HepG2 (cell line): ENCODE results near the gene PRSS48. TPM values are rescaled to one million over a fixed set of nuclear protein-coding genes. Genes with fewer than 3 reads are reported as not detected.

Experiments
- ATAC-seq: fragments of 200-7000 bp; cut with Tn5 transposase; 3 replicates; pipeline ENCODE4 v1.9.1; 2020; ENCODE audit warnings: mild to moderate bottlenecking, moderate library complexity
- BruUV-seq: library from RNA; stranded (reverse); fragments of 400-500 nt; replicated peaks from 2 replicates; lab custom pipeline; 2021; lab: Mats Ljungman, UMichigan
- CTCF ChIA-PET: fragments of 300-600 bp; formaldehyde crosslinking; extraction: SDS; loops from one replicate; lab custom pipeline; 2021; ENCODE audit warnings: low total read pairs, inconsistent platforms, low intra/inter-chr PET ratio; lab: Yijun Ruan, JAX
- POLR2A ChIA-PET: fragments of 350-600 bp; sonication (Branson Sonifier 250); formaldehyde crosslinking; loops from one replicate; lab custom pipeline; 2020; ENCODE audit warnings: antibody characterized with exemption, inconsistent platforms; lab: Yijun Ruan, JAX
- DNase-seq: peaks from one replicate; pipeline ENCODE4 v3.0.0-alpha.2; 2015; ENCODE audit warnings: low spot score
- FAIRE-seq: peaks from 3 replicates; lab custom pipeline; 2011; peaks lifted over from hg19 to GRCh38; lab: Jason Lieb, UNC
- H2AFZ ChIP-seq: one replicate; pipeline ENCODE4 v1.6.1; 2011; ENCODE audit warnings: low read length, inconsistent platforms
- H3K27ac ChIP-seq: fragments of 300-600 bp; 3 replicates; pipeline ENCODE4 v1.8.0; 2011; ENCODE audit warnings: mixed run types, mild to moderate bottlenecking, mixed read lengths, low read length, inconsistent platforms; ENCODE audit not compliant: insufficient read depth; ENCODE audit errors: extremely low read length
- H3K27me3 ChIP-seq, 2 experiments: fragments of 200-600 bp in 1 of 2; 2 replicates in 1 of 2; 3 replicates in 1 of 2; pipeline versions ENCODE4 v1.6.0 to v1.8.0; 2011; ENCODE audit warnings: low read length in 2 of 2, mild to moderate bottlenecking in 2 of 2, moderate library complexity in 2 of 2, inconsistent platforms in 1 of 2; ENCODE audit not compliant: insufficient read depth in 2 of 2, control insufficient read depth in 1 of 2
- H3K36me3 ChIP-seq, 2 experiments: fragments of 200-600 bp in 1 of 2; replicated peaks in 1 of 2; 2 replicates in 1 of 2; 3 replicates in 1 of 2; pipeline versions ENCODE4 v1.5.1 to v1.8.0; 2011; ENCODE audit warnings: low read length in 2 of 2, inconsistent platforms in 1 of 2; ENCODE audit not compliant: insufficient read depth in 2 of 2, control insufficient read depth in 1 of 2
- H3K4me1 ChIP-seq: 2 replicates; pipeline ENCODE4 v1.5.1; 2012; ENCODE audit warnings: low read length, inconsistent platforms; ENCODE audit not compliant: insufficient read depth
- H3K4me2 ChIP-seq: 2 replicates; pipeline ENCODE4 v1.6.0; 2011; ENCODE audit warnings: low read depth, low read length, inconsistent platforms
- H3K4me3 ChIP-seq, 3 experiments: fragments of 200-600 bp in 1 of 3; sonication (generic), shearing (Covaris generic) in 1 of 3; replicated peaks in 1 of 3; 2 replicates each; pipeline ENCODE4 v1.5.1; 2011 to 2016; ENCODE audit warnings: low read length in 3 of 3, inconsistent platforms in 2 of 3, low read depth in 2 of 3, mild to moderate bottlenecking in 2 of 3, control low read depth in 1 of 3, mixed read lengths in 1 of 3; ENCODE audit not compliant: insufficient read depth in 1 of 3
- H3K79me2 ChIP-seq: one replicate; pipeline ENCODE4 v1.6.1; 2011; ENCODE audit warnings: low read length, inconsistent platforms; ENCODE audit not compliant: insufficient read depth
- H3K9ac ChIP-seq: 2 replicates; pipeline ENCODE4 v1.6.0; 2011; ENCODE audit warnings: mild to moderate bottlenecking, low read depth, low read length, inconsistent platforms; ENCODE audit not compliant: insufficient read depth
- H3K9me3 ChIP-seq: 2 replicates; pipeline ENCODE4 v1.5.1; 2012; ENCODE audit warnings: mild to moderate bottlenecking, low read length
- H4K20me1 ChIP-seq: 2 replicates; pipeline ENCODE4 v1.6.0; 2011; ENCODE audit warnings: inconsistent platforms, mild to moderate bottlenecking, low read length, moderate library complexity; ENCODE audit not compliant: insufficient read depth
- CREB3 ChIP-seq: sonication (generic); formaldehyde crosslinking; IDR thresholded peaks from 2 replicates; pipeline ENCODE4 v1.5.0; 2020; ENCODE audit warnings: missing genetic modification reagents
- IKZF1 ChIP-seq: fragments of 450-650 bp; IDR thresholded peaks from 2 replicates; pipeline ENCODE4 v1.7.1; 2016
- MAFF ChIP-seq: IDR thresholded peaks from 2 replicates; pipeline ENCODE4 v1.6.1; 2011; ENCODE audit warnings: low read depth, low read length, improper control_type of control experiment
- MAFK ChIP-seq, 2 experiments: IDR thresholded peaks in 1 of 2; conservative IDR thresholded peaks in 1 of 2; 2 replicates each; pipeline ENCODE4 v1.6.1; 2011; ENCODE audit warnings: improper control_type of control experiment in 2 of 2, low read length in 2 of 2
- STAG1 ChIP-seq: sonication (generic); formaldehyde crosslinking; IDR thresholded peaks from 2 replicates; pipeline ENCODE4 v1.4.0; 2020; ENCODE audit warnings: missing genetic modification reagents
- ZNF407 ChIP-seq: sonication (generic); formaldehyde crosslinking; IDR thresholded peaks from one replicate; pipeline ENCODE4 v1.5.1; 2020; ENCODE audit warnings: mild to moderate bottlenecking, missing genetic modification reagents; ENCODE audit errors: not compliant biosample characterization
- ZNF468 ChIP-seq: sonication (generic); formaldehyde crosslinking; IDR thresholded peaks from 2 replicates; pipeline ENCODE4 v1.8.0; 2022; ENCODE audit warnings: mild to moderate bottlenecking, moderate library complexity, missing genetic modification reagents
- ZNF737 ChIP-seq: sonication (generic); formaldehyde crosslinking; IDR thresholded peaks from 2 replicates; pipeline ENCODE4 v1.5.0; 2020; ENCODE audit warnings: missing genetic modification reagents, mild to moderate bottlenecking, borderline replicate concordance
- ZNF749 ChIP-seq: sonication (generic); formaldehyde crosslinking; IDR thresholded peaks from 2 replicates; pipeline ENCODE4 v1.8.0; 2022; ENCODE audit warnings: mild to moderate bottlenecking, missing genetic modification reagents, moderate library complexity, borderline replicate concordance
- WGBS: methylation state at CpG from one replicate; pipeline ENCODE4 v1.1.6; 2017; ENCODE audit warnings: low lambda C conversion rate; 5-methylcytosine and 5-hydroxymethylcytosine counted together
- in situ Hi-C: cut with HindIII; loops from 2 replicates; pipeline ENCODE4 v1.10.0; 2017; ENCODE audit warnings: low pct_unique_long_range_greater_than_20kb; ENCODE audit not compliant: extremely low pct_ligation_motif_present
- intact Hi-C: fragments of 100-400 bp; cut with micrococcal nuclease; formaldehyde crosslinking; loops from one replicate; pipeline ENCODE4 v1.10.0; 2022; ENCODE audit not compliant: unreplicated experiment
- polyA plus RNA-seq, 8 experiments: library from polyadenylated mRNA; depleted of rRNA in 3 of 8; stranded (reverse) in 7 of 8; unstranded in 1 of 8; fragments of >200 nt; fragmentation: Illumina TruSeq in 4 of 8; extraction: Trizol in 4 of 8; gene quantifications; 2 replicates each; pipeline versions ENCODE4 v1.2.1 to v1.2.3, GENCODE V29; 2011 to 2016; ENCODE audit warnings: low read depth in 4 of 8, missing spikeins in 1 of 8, mixed read lengths in 1 of 8; ENCODE audit not compliant: insufficient read depth in 1 of 8
- total RNA-seq, 5 experiments: library from RNA; depleted of rRNA; stranded (reverse); fragments of >200 nt; fragmentation: Illumina TruSeq; extraction: Trizol; gene quantifications; 2 replicates each; pipeline ENCODE4 v1.2.3, GENCODE V29; 2016; ENCODE audit warnings: low read depth in 1 of 5

The PRSS48 gene
- total and polyA plus RNA-seq, 2 of the 13 experiments (the other 11 are each of a cell fraction or from before 2014, with no cell fraction given): not detected

GRCh38 chr4:151238477-151238876 lies 38.5 kb upstream of the PRSS48 start (continued):
- TF ChIP-seq ZNF407 (CRISPR knock-in tag): no peak
- peak; percentile 12; the same call in 1 of the 2 replicates for TF ChIP-seq STAG1 (CRISPR knock-in tag)
- no peak for TF ChIP-seq CREB3 (CRISPR knock-in tag)

DNA sequence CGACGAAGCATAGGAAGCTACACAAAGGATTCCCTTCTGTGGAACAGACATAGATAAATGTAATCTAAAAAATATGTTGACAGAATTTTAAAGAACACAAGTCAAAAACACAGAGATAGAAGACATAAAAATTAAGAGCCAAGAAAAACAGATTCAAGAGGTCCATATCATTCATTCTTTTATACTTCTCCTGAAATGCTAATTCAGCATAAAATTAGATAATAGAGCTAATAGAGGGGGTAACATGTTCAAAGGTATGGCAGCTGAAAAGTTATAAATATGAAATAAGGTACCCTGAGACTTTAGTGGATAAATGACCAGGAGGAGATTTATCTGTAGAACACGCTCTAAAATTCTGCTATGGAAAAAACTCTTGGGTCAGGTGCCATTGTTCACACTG lies 37.4 kb upstream of the PRSS48 start:
- Histone ChIP-seq H3K79me2 (peaks cover 60% of the 10 kb centered on the region), H3K4me2 (no peak overlapping the region), H3K4me3 (no peak overlapping the region), H3K27ac (no peak overlapping the region), H3K9ac (no peak overlapping the region), H3K4me1 (no peaks in the 10 kb centered on the region), H3K27me3 (no peaks in the 10 kb centered on the region), H4K20me1 (peaks cover 10% of the 10 kb centered on the region), H3K36me3 (0 out of 5 replicates have a peak, but pooled peaks cover 0 to 10% of the 10 kb centered on the region in 2 experiments), H3K9me3 (no peaks in the 10 kb centered on the region), H2AFZ (no peak overlapping the region)
- intact Hi-C loops: no loop called here
- no peak for ATAC-seq
- WGBS: 98% methylated on average over 3 of the region's 3 CpGs
- ChIA-PET POLR2A (no interaction called here), CTCF (no interaction called here)
- no peak for DNase-seq
- no peak for TF ChIP-seq ZNF468
- peak; percentile 72 to 89 for TF ChIP-seq MAFK (conservative IDR thresholded peaks at IDR 0.05 in 1 of 2, IDR thresholded peaks at IDR 0.05 in 1 of 2; ENCODE audit: low read length in 2 of 2)
- no peak for TF ChIP-seq ZNF749 (CRISPR knock-in tag)
- peak; percentile 85 for TF ChIP-seq MAFF
- TF ChIP-seq ZNF737 (CRISPR knock-in tag): no peak
- no peak for TF ChIP-seq IKZF1
- no peak for FAIRE-seq
- in situ Hi-C loops: no loop called here
- no TSS peak for BruUV-seq
